Right lobe of liver (tissue), 4 donors: Measurements from ENCODE around the gene TNIP3.

Experiments
- POLR2A ChIP-seq: fragments of 450-650 bp; IDR thresholded peaks from one replicate; pipeline ENCODE4 v1.6.1; 2017; ENCODE audit warnings: antibody characterized with exemption, mild to moderate bottlenecking
- TF ChIP-seq, protein P1 (sequence below), 4 donors: fragments of 200-600 bp in 3 of 4; fragments of 450-650 bp in 1 of 4; IDR thresholded peaks; one replicate each; pipeline versions ENCODE4 v1.5.1 to v1.8.0; 2016 to 2022; ENCODE audit warnings: antibody characterized with exemption in 4 of 4, mild to moderate bottlenecking in 2 of 4
- donor health status: DM: no; HTN: no; CAD: no.
- donor health status: DM: no; HTN: no; CAD: no.
- donor health status: DM: no; HTN: yes; CAD: no.

DNA sequence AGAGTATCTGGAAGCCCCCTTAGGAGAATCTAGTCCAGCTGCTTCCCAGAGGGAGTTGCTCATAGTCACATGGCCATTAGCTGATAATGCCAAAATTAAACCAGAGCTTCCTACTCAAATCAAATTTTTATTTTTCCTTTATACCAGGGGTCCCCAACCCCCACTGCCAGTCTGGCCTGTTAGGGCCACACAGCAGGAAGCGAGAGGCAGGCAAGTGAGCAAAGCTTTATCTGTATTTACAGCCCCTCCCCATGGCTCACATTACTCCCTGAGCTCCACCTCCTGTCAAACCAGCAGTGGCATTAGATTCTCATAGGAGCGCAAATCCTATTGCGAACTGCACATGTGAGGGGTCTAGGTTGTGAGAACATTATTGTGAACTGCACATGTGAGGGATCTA lies 19.2 kb upstream of the TNIP3 start:
- TF ChIP-seq, protein P1, sequence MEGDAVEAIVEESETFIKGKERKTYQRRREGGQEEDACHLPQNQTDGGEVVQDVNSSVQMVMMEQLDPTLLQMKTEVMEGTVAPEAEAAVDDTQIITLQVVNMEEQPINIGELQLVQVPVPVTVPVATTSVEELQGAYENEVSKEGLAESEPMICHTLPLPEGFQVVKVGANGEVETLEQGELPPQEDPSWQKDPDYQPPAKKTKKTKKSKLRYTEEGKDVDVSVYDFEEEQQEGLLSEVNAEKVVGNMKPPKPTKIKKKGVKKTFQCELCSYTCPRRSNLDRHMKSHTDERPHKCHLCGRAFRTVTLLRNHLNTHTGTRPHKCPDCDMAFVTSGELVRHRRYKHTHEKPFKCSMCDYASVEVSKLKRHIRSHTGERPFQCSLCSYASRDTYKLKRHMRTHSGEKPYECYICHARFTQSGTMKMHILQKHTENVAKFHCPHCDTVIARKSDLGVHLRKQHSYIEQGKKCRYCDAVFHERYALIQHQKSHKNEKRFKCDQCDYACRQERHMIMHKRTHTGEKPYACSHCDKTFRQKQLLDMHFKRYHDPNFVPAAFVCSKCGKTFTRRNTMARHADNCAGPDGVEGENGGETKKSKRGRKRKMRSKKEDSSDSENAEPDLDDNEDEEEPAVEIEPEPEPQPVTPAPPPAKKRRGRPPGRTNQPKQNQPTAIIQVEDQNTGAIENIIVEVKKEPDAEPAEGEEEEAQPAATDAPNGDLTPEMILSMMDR (IDR thresholded peaks at IDR 0.05): no peak
- TF ChIP-seq POLR2A: no peak
